Gastrocnemius medialis (tissue), 4 donors: Measurements from ENCODE around the gene CDC14A.

Experiments
- POLR2A ChIP-seq, 2 donors: fragments of 450-650 bp; IDR thresholded peaks; one replicate each; pipeline ENCODE4 v1.6.1; 2017; ENCODE audit warnings: antibody characterized with exemption in 2 of 2, mild to moderate bottlenecking in 2 of 2, moderate library complexity in 2 of 2
- TF ChIP-seq, protein P1 (sequence below), 5 experiments: fragments of 450-650 bp in 3 of 5; fragments of 200-600 bp in 2 of 5; sonication (generic) in 2 of 5; IDR thresholded peaks in 4 of 5; conservative IDR thresholded peaks in 1 of 5; 1 replicate in 4 of 5; 2 replicates in 1 of 5; pipeline ENCODE4 v1.5.1; 2016 to 2019; ENCODE audit warnings: antibody characterized with exemption in 5 of 5, mild to moderate bottlenecking in 3 of 5, moderate library complexity in 3 of 5

DNA sequence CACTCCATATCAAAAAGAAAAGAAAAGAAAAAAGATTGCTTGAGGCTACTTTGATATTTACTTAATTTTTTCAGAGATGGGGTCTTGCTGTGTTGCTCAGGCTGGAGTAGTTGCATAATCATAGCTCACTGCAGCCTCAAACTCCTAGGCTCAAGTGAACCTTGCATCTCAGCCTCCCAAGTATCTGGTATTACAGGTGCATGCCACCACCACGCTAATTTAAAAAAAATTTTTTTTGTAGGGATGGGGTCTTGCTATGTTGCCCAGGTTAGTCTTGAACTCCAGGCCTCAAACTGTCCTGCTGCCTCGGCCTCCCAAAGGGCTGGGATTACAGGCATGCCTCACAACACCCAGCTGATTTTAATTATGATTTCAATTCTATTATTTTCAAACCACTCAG, 48.1 kb upstream of the CDC14A start:
- TF ChIP-seq, protein P1, sequence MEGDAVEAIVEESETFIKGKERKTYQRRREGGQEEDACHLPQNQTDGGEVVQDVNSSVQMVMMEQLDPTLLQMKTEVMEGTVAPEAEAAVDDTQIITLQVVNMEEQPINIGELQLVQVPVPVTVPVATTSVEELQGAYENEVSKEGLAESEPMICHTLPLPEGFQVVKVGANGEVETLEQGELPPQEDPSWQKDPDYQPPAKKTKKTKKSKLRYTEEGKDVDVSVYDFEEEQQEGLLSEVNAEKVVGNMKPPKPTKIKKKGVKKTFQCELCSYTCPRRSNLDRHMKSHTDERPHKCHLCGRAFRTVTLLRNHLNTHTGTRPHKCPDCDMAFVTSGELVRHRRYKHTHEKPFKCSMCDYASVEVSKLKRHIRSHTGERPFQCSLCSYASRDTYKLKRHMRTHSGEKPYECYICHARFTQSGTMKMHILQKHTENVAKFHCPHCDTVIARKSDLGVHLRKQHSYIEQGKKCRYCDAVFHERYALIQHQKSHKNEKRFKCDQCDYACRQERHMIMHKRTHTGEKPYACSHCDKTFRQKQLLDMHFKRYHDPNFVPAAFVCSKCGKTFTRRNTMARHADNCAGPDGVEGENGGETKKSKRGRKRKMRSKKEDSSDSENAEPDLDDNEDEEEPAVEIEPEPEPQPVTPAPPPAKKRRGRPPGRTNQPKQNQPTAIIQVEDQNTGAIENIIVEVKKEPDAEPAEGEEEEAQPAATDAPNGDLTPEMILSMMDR (IDR thresholded peaks at IDR 0.05 in 4 of 5, conservative IDR thresholded peaks at IDR 0.05 in 1 of 5) = no peak
- TF ChIP-seq POLR2A (IDR thresholded peaks at IDR 0.05) = no peak
